Ishikawa (cell line): Measurements from ENCODE around the gene SAG.

ENCODE experiments used
- CEBPB ChIP-seq: IDR thresholded peaks from 2 replicates; pipeline ENCODE4 v1.6.1; 2012
- CREB1 ChIP-seq: IDR thresholded peaks from 2 replicates; pipeline ENCODE4 v1.6.1; 2012; ENCODE audit warnings: low read depth
- EGR1 ChIP-seq: IDR thresholded peaks from 2 replicates; pipeline ENCODE4 v1.6.1; 2012
- EP300 ChIP-seq: IDR thresholded peaks from 2 replicates; pipeline ENCODE4 v1.6.1; 2012; ENCODE audit warnings: borderline replicate concordance
- FOXM1 ChIP-seq: IDR thresholded peaks from 2 replicates; pipeline ENCODE4 v1.6.1; 2012; ENCODE audit warnings: low read depth, borderline replicate concordance
- MAX ChIP-seq: IDR thresholded peaks from 2 replicates; pipeline ENCODE4 v1.6.1; 2012
- NFIC ChIP-seq: IDR thresholded peaks from 2 replicates; pipeline ENCODE4 v1.6.1; 2012
- RAD21 ChIP-seq: IDR thresholded peaks from 2 replicates; pipeline ENCODE4 v1.6.1; 2012; ENCODE audit warnings: low read depth
- REST ChIP-seq: IDR thresholded peaks from 2 replicates; pipeline ENCODE4 v1.6.1; 2012; ENCODE audit warnings: low read depth, mild to moderate bottlenecking
- TAF1 ChIP-seq: IDR thresholded peaks from 2 replicates; pipeline ENCODE4 v1.6.1; 2012; ENCODE audit warnings: low read depth, mild to moderate bottlenecking
- TCF12 ChIP-seq: IDR thresholded peaks from 2 replicates; pipeline ENCODE4 v1.6.1; 2012; ENCODE audit warnings: low read depth
- TEAD4 ChIP-seq: IDR thresholded peaks from 2 replicates; pipeline ENCODE4 v1.6.1; 2012
- USF1 ChIP-seq: IDR thresholded peaks from 2 replicates; pipeline ENCODE4 v1.6.1; 2012
- YY1 ChIP-seq: IDR thresholded peaks from 2 replicates; pipeline ENCODE4 v1.6.1; 2012; ENCODE audit warnings: low read depth
- ZBTB7A ChIP-seq: IDR thresholded peaks from 2 replicates; pipeline ENCODE4 v1.6.1; 2012; ENCODE audit warnings: low read depth

SAG gene

GRCh38 chr2:233379034-233379433 is 71.4 kb downstream of the SAG start:
- TF ChIP-seq ZBTB7A (no peak), TEAD4 (no peak), YY1 (no peak), RAD21 (no peak), CEBPB (no peak), MAX (no peak), TAF1 (no peak), CREB1 (no peak), TCF12 (no peak), EP300 (no peak), REST (no peak), EGR1 (no peak), NFIC (no peak), USF1 (no peak), FOXM1 (no peak)

GRCh38 chr2:233379441-233379840 is 71.8 kb downstream of the SAG start:
- TF ChIP-seq TCF12: no peak
- TF ChIP-seq CEBPB: no peak
- no peak for TF ChIP-seq YY1
- no peak for TF ChIP-seq NFIC
- no peak for TF ChIP-seq USF1
- no peak for TF ChIP-seq FOXM1
- TF ChIP-seq ZBTB7A: no peak
- no peak for TF ChIP-seq EGR1
- no peak for TF ChIP-seq MAX
- TF ChIP-seq RAD21: no peak
- no peak for TF ChIP-seq TEAD4
- no peak for TF ChIP-seq REST

- no peak for TF ChIP-seq EGR1
- TF ChIP-seq ZBTB7A: no peak
- no peak for TF ChIP-seq CREB1
- no peak for TF ChIP-seq MAX
- no peak for TF ChIP-seq FOXM1
- no peak for TF ChIP-seq RAD21
- TF ChIP-seq YY1: no peak
- TF ChIP-seq NFIC: no peak
- TF ChIP-seq REST: no peak
- no peak for TF ChIP-seq CEBPB
- no peak for TF ChIP-seq TCF12
Observed at GRCh38 chr2:233380132-233380895, 72.7 kb downstream of the SAG start.

- TF ChIP-seq MAX (no peak), TEAD4 (no peak), EGR1 (no peak), EP300 (no peak), CREB1 (no peak), REST (no peak), RAD21 (no peak), TCF12 (no peak), ZBTB7A (no peak), TAF1 (no peak), CEBPB (no peak), YY1 (no peak), USF1 (no peak), NFIC (no peak), FOXM1 (no peak)
Observed at GRCh38 chr2:233380995-233381637, 73.5 kb downstream of the SAG start.
